Activated T-cell treated with anti-CD3 and anti-CD28 coated beads, Interleukin-2, amount 50 U/mL, for 48 hours (primary cell): Measurements from ENCODE around the gene CYP2E1.
A peak's percentile ranks its signal among the peaks of the same experiment; 100 is the strongest.
"Not testable (repeated sequence)": the region's sequence is repeated elsewhere in the genome, so short reads cannot be mapped to it uniquely, and the experiment has no call there.

ENCODE experiments used
- DNase-seq, 2 experiments: peaks; one replicate each; pipeline ENCODE4 v3.0.0-alpha.2; 2020

The CYP2E1 gene

DNA sequence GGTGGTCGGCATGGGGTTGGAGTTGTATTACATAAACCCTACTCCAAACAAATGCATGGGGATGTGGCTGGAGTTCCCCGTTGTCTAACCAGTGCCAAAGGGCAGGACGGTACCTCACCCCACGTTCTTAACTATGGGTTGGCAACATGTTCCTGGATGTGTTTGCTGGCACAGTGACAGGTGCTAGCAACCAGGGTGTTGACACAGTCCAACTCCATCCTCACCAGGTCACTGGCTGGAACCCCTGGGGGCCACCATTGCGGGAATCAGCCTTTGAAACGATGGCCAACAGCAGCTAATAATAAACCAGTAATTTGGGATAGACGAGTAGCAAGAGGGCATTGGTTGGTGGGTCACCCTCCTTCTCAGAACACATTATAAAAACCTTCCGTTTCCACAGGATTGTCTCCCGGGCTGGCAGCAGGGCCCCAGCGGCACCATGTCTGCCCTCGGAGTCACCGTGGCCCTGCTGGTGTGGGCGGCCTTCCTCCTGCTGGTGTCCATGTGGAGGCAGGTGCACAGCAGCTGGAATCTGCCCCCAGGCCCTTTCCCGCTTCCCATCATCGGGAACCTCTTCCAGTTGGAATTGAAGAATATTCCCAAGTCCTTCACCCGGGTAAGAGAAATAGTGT is at the start of gene CYP2E1:
CYP2E1 (plus strand) TSS at position 407 of the 632 bp plus-strand sequence; CDS start at position 440, 33 bp downstream.
- DNase-seq, result no peak

DNA sequence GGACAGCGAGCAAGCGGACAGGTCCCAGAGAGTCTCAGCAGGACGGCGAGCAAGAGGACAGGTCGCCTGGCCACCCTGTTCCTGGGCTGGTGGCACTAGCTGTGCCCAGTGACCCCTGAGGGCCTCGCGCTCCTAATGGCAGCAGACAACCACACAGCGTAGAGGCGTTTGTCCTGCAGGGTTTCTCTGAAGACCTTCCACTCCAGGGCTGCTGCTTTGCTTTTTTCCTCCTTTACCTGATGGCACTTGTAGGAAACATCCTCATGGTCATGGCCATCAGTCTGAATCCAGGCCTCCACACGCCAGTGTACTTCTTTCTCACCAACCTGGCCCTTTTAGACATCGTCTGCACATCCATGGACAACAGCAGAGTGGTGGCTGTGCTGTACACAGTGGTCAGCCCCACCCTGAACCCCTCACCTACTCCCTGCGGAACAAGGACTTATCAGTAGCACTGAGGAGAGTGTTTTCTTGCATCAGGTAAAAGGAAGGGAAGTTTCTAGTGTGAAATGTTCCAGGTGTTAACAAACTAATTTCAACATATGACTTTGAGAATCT is 46.0 kb upstream of the CYP2E1 start:
- no peak for DNase-seq

DNA sequence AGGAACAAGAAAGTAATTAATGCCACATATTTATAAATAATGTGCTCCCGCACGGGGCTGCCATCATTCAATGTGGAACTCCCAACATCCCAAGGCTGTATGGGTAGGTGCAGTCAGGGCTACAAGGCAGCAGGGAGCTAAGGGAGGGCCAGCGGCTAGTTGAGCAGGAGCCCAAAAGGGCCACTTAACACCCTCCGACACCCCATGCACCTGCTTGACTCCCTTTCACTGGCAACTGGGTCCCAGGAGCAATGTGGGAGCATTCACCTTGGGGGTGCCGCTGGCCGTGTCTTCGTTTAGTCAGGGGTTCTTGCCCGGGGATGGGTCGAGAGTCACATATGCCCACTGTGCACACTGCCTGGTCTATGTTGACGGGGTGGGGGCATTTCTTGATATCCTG is 45.5 kb upstream of the CYP2E1 start:
- no peak for DNase-seq

DNA sequence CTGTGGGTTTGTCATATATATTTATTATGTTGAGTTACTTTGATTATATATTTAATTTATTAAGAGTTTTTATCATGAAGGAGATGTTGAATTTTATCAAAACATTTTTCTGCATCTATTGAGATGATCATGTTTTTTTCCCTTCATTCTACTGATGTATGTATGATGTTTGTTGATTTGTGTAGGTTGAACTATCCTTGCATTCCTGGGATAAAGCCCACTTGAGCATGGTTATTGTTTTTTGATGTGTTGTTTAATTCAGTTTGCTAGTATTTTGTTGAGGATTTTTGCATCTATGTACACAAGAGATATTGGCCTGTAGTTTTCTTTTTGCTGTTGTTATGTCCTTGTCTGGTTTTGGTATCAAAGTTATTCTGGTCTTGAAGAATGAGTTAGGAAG is 42.3 kb upstream of the CYP2E1 start:
- DNase-seq, result no peak

DNA sequence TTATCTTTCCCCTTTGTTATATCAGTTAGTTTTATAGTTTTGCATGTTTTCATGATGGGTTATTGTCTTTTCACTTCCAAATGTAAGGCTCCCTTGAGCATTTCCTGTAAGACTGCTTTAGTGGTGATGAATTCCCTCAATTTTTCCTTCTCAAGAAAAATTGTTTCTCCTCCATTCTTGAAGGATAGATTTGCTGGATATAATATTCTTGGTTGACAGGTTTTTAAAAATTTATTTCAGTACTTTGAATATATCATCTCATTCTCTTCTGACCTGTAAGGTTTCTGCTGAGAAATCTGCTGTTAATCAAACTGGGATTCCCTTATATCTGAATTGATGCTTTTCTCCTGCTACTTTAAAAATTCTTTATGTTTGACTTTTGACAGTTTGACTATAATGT is 40.1 kb upstream of the CYP2E1 start:
- DNase-seq, result no peak

DNA sequence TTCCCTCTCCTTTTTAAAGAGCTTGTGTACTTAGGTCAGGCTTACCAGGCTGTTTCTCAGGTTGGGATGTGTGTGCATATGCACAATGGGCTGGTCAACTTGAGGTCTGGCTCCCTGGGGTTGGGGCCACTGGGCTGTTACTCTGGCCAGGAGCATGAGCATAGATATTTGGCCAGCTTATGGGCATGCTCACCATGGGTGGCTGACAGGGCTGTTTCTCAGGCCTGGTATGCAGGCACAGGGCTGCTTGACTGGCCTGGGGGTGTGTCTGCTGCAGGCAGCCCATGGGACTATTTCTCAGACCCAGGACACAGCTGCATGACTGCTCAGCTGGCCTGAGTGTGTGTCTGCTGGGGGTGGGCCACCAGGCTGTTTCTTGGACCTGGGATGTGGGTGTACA is 38.8 kb upstream of the CYP2E1 start:
- no peak for DNase-seq

DNA sequence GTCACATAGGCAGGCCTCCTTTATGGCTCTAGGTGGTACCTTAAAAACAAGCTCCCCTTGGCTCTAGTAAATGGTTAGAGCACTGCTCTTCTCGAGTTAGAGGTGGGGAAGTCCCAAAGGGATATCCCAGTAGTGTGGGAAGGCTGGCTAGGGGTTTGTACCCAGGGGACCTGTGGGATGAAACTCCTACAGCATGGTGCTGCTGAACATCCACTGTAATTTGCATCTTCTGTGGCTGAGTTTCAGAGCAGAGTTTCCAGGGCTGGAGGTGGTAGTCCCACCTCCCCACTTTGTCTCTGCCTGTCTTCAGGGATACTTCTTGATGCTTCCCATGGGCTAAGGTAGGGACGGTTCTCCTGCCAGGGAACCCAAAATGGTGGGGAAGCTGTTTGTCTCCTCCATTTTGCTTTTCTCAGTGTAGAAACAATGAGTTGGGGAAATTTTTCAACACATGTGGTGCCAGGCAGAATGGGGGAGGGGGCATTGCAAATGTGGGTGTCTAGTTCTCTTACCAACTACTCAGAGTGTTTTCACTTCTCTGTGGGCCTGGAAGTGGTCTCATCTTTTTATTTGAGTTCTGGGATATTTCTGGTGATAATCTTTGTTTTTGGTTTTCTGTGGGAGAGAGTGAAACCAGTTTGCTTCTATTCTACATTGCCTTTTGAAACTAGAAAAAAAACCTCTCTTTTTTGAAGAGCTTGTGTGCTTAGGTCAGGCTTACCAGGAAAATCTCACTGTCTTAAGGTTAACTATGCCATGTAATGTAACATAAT is 37.2 kb upstream of the CYP2E1 start:
- no peak for DNase-seq

DNA sequence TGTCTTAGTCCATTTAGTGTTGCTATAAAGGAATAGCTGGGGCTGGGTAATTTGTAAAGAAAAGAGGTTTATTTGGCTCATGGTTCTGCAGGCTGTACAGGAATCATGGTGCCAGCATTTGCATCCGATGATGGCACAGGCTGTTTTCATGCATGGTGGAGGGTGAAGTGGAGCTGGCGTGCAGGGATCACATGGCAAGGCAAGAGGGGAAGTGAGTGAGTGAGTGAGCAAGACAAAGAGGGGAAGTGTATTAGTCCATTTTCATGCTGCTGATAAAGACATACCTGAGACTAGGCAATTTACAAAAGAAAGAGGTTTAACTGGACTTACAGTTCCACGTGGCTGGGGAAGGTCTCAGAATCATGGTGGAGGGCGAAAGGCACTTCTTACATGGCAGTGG is 33.6 kb upstream of the CYP2E1 start:
- DNase-seq, result not testable (repeated sequence)

DNA sequence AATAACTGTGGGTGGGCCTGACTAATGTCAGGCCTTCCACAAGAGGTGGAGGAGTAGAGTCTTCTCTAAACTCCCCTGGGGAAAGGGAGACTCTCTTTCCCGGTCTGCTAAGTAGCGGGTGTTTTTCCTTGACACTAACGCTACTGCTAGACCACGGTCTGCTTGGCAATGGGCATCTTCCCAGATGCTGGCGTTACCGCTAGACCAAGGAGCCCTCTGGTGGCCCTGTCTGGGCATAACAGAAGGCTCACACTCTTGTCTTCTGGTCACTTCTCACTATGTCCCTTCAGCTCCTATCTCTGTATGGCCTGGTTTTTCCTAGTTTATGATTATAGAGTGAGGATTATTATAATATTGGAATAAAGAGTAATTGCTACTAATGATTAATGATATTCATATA is 29.8 kb upstream of the CYP2E1 start:
- DNase-seq, result peak in 1 of 2 experiments; percentile 42

DNA sequence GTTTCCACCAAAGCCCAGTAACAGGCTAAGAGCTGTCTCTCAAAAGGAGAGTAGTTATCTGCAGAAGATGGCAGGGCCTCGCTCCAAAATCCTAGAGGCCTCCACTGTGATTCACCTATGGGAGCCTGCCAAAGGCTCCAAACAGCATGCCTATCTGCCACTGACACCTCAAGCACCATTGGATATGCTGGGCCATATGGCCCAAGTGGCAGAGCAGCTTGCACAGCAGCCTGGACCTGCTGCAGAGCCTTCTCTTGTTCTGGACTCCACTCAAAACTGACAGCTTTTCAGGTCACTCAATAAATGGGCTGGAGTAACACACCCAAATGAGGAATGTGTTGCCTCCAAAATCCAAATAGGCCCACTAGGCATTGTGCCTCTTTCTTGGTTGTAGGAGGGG is 28.0 kb upstream of the CYP2E1 start:
- not testable (repeated sequence) for DNase-seq

DNA sequence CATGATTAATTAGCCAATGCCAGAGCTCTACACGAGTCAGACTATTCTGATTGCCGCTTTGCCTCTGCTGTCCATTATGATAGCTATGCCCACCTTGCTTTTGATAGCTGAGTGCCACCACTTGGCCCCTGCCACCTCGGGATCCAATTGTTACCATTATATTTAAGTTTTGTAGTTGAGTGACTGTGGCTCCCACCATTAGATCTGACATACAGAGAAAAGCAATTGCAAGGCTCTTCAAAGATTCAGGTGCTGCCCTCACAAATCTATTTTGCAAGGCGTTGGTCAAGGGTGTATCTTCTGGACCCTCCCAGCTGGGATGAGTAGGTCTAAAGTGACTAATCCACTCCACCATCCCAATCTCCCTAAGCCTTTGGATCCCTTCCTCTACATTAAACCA is 26.3 kb upstream of the CYP2E1 start:
- not testable (repeated sequence) for DNase-seq

DNA sequence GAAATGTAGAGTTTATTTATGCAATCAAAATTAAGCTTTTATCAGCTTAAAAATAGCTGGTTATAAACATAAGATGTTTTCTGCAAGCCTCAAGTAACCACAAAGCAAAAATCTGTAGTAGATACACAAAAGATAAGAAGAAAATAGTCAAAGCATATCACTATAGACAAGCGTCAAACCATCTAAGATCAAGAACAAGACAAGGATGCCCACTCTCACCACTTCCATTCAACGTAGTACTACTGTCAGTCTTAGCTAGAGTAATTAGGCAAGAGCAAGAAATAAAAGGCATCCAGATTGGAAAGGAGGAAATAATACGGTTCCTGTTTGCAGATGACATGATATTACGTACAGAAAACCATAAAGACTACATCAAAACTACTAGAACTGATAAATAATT is 17.5 kb upstream of the CYP2E1 start:
- DNase-seq, result no peak

DNA sequence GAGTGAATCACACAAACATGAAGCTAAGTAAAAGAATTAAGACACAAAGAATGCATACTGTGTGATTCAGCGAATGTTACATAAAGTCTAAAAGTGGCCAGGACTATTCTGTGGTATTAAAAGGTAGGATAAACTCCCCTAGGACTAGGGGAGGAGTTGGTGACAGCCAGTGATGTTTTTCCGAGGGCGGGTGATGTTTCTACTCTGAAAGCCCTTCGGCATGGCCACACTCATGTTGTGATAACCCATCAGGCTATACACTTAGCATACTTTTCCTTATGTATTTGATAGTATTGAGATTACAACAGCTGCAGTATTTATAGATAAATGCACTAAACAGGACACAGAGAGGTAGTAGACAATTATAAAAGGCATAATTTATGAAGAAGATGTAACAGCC is 15.8 kb upstream of the CYP2E1 start:
- no peak for DNase-seq

DNA sequence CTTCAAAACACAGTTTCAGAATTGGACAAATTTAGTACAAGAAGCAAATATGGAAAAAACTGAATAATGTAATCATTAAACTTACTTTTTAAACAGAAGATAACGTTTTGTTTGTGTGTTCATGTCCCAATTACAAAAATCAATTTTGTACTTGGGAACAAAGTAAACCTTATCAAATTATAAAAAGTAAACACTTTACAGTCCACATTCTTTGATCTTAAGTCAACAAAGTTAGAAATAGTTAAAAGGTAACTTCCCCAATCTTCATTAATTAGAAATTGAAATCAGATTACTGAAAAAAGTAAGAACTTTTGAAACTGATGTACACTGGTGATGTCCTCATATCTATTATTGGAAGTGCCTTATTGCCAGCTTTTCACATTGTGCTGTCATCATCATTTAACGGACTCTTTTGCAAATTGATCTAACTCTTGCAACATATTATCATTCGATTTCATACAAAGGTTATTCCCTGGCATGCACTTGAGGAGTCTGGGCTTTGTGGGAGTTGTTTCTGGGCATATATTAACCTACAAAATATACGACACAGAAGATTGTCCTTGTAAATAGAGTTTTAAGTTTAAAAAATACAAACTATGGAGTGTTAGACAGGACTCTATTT is 15.1 kb upstream of the CYP2E1 start:
- no peak for DNase-seq

DNA sequence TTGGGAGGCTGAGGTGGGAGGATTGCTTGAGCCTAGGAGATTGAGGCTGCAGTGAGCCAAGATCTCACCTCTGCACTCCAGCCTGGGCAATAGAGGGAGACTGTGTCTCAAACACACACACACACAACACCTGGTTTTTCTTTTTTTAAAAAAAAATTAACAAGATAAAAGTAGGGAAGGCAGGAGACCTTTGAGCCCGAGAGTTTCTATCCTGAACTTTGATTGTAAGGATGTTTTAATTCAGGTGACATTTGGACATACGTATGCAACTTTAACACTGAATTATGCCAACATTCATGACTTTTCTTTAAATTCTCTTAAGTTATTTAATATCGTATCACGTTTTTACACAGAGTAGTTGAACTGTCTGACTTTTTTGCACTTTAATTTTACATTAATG is 11.7 kb upstream of the CYP2E1 start:
- DNase-seq, result no peak

DNA sequence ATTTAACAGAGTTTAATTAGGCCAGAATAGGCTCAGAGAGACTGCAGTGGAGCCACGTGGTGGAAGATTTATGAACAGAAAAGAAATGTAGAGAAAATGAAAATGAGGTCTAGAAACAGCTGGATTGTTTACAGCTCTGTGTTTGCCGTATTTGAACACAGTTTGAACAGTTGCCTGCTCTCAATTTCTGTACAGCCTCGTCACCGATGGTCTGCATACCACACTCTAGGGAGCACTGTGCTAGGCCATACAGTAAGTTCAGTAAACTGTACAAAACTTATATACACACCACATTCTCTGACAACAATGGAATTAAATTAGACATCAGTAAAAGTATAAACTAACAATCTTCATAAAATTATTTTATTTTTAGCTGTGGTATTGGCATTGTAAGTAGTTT is 11.1 kb upstream of the CYP2E1 start:
- no peak for DNase-seq

DNA sequence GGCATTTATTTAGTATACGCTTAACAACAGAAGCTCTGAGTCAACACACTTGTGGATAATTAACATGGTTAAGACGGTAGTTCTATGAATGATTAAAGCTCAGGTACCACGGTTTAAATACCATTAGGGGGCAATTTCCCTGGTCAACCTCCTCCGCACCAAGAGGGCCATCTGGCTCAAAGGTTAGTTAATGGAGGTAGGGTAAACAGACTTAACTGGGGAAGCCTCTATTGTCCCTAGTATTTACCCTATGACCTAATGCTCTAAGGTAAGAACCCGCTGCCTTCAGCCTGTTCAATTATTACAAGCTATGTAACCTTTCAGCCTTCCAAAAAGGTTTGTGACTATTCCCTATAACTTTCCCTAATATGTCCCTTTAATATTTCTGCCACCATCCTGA is 8.6 kb upstream of the CYP2E1 start:
- DNase-seq, result not testable (repeated sequence)

DNA sequence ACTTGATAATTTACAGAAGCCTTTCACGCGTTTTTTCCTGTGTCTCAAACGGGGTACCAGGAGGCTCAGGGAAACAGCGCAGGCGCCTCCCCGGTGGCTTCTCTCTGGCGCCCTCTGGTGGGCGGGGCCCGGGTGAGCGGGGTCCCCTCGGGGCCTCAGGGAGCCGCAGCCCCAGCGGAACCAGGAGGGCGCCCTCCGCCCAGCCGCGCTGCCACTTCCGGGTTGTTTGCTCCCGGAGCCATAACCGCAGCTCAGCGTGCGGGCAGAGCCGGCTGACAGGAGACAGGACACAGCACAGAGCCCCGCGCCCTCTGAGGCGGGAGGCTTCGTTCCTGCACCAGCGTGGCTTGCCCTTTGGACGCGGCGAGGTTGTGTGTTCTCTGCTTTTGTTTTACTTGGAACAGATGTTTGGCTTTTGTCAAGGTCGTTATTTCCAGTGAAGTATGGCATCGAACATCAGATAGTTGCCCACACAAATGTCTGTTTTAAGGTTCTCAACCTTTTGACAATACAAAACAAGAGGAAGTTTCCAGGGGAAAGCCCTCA is 6.9 kb upstream of the CYP2E1 start:
- DNase-seq, result peak; percentile 96 to 97

DNA sequence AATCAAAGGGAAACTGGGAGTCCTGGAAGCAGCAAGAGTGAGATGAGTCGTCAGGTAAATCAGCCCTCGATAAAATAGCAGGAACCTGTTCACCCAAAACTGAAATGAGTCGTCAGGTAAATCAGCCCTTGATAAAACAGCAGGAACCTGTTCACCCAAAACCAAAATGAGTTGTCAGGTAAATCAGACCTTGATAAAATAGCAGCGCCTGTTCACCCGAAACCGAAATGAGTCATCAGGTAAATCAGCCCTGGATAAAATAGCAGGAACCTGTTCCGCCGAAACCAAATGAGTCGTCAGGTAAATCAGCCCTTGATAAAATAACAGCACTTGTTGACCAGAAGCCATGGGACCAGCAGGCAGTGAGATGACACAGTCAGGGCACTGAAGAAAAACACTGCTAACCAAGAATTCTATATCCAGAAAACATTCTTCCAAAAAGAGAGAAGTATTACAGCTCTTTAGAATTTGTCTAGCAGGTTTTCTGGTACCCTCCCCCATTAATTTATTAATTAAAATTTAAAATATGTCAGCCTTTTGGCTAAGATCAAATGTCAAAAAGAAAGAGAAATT is 3.4 kb upstream of the CYP2E1 start:
- no peak for DNase-seq

DNA sequence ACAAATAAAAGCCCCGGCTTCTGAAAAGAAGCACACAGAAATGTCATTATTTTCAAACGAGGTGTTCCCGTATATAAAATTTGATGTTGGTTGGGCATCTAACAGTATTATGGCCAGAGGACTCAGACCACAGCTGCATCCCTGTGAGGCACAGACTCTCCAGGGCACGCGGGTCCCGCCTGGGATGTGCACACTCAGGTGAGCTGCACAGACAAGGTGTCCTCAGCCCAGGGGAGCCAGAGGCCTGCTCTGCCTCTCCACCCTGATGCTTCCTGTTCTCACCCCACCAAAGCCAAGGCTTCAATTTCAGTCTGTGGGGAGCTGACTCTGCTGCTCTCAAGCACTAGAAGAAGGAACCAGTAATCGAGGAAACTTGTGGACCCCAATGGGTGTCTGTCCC is 1.7 kb upstream of the CYP2E1 start:
- DNase-seq, result no peak

DNA sequence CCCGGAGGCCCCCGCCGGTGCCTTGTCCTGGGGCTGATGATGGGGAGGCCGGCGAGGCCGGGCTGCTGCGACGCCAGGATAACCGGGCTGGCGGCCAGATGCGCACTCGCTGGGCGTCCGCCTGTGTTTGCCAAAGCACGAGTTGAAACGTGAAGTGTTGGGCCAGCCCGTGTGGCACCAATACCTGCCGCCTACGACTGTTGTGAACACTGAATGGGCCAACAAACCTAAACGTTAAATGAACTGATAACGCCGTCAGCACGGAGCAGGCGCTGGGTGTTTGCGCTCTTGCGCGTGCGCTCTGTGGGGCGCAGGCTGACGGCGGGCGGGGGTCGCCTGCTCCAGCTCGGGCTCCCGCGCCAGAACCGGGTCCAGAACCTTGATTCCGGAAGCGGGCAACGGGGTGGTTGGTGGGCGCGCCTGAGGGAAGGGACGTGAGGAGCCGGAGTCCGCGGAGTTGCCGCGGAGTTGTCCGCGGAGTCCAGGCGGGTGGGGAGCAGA is 658 bp downstream of the CYP2E1 start:
- DNase-seq, result no peak

DNA sequence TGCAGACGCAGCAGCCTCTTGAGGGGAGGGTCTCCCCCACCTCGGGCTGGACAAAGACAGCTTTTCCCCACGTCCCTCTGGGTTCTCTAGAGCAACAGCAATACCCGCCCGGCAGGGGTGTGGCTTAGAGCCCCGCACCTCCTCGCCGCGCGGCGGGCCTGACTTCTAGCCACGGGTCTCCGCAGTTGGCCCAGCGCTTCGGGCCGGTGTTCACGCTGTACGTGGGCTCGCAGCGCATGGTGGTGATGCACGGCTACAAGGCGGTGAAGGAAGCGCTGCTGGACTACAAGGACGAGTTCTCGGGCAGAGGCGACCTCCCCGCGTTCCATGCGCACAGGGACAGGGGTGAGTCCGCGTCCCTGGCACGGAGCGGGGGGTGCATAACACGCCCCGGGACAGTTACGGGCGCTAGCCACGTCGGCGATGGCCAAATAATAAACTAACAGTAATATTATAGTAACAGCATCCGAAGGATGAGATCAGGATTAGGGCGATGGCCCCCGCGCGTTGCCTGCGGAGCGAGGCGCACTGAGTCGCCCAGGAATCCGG is 1.2 kb downstream of the CYP2E1 start:
- peak in 1 of 2 experiments; percentile 28 for DNase-seq
